KOPT-K1 (cell line): ENCODE results near the gene PSPC1.
"Not testable (repeated sequence)": the region's sequence is repeated elsewhere in the genome, so short reads cannot be mapped to it uniquely, and the experiment has no call there.

ENCODE experiments used
- H3K27ac ChIP-seq: fragments of 200-600 bp; sonication (generic); 2 replicates; pipeline ENCODE4 v1.5.1; 2016; ENCODE audit warnings: antibody characterized with exemption, mild to moderate bottlenecking, low read depth, low read length; ENCODE audit not compliant: poor library complexity, severe bottlenecking
- H3K36me3 ChIP-seq: fragments of 200-600 bp; sonication (generic); 2 replicates; pipeline ENCODE4 v1.5.1; 2017; ENCODE audit warnings: antibody characterized with exemption, mild to moderate bottlenecking, low read length, moderate library complexity; ENCODE audit not compliant: insufficient read depth
- H3K9me3 ChIP-seq: fragments of 200-600 bp; sonication (generic); 2 replicates; pipeline ENCODE4 v1.5.1; 2017; ENCODE audit warnings: antibody characterized with exemption, low read length, mild to moderate bottlenecking; ENCODE audit not compliant: insufficient read depth, poor library complexity, severe bottlenecking

PSPC1 gene

GRCh38 chr13:19709782-19710181, 73.0 kb downstream of the PSPC1 start:
- H3K36me3 ChIP-seq = peaks cover 46% of the 10 kb centered on the region
- not testable (repeated sequence) for H3K9me3 ChIP-seq, H3K27ac ChIP-seq

GRCh38 chr13:19709039-19709438, 73.7 kb downstream of the PSPC1 start:
- peaks cover 41% of the 10 kb centered on the region for H3K36me3 ChIP-seq
- H3K27ac ChIP-seq, H3K9me3 ChIP-seq: not testable (repeated sequence)

- not testable (repeated sequence) for H3K27ac ChIP-seq, H3K9me3 ChIP-seq
- peaks cover 46% of the 10 kb centered on the region for H3K36me3 ChIP-seq
Observed at GRCh38 chr13:19704256-19704655, 78.5 kb downstream of the PSPC1 start.

- peaks cover 46% of the 10 kb centered on the region for H3K36me3 ChIP-seq
- H3K27ac ChIP-seq, H3K9me3 ChIP-seq: not testable (repeated sequence)
Observed at GRCh38 chr13:19701619-19702018, 81.1 kb downstream of the PSPC1 start.

- peaks cover 40% of the 10 kb centered on the region for H3K36me3 ChIP-seq
- not testable (repeated sequence) for H3K27ac ChIP-seq, H3K9me3 ChIP-seq
Observed at GRCh38 chr13:19700963-19701362, 81.8 kb downstream of the PSPC1 start.

GRCh38 chr13:19695829-19696228, 86.9 kb downstream of the PSPC1 start:
- no peak overlapping the region for H3K27ac ChIP-seq
- H3K36me3 ChIP-seq = peaks cover 54% of the 10 kb centered on the region

GRCh38 chr13:19695428-19695827, 87.3 kb downstream of the PSPC1 start:
- Histone ChIP-seq H3K36me3 (peaks cover 54% of the 10 kb centered on the region), H3K27ac (no peak overlapping the region), H3K9me3 (no peaks in the 10 kb centered on the region)

More at GRCh38 chr13:19695829-19696228, 86.9 kb downstream of the PSPC1 start:
- no peaks in the 10 kb centered on the region for H3K9me3 ChIP-seq

- peaks cover 54% of the 10 kb centered on the region for H3K36me3 ChIP-seq
- not testable (repeated sequence) for H3K9me3 ChIP-seq, H3K27ac ChIP-seq
Observed at GRCh38 chr13:19691447-19691846, 91.3 kb downstream of the PSPC1 start.

GRCh38 chr13:19685437-19685836, 97.3 kb downstream of the PSPC1 start:
- H3K27ac ChIP-seq = no peak overlapping the region
- peaks cover 27% of the 10 kb centered on the region for H3K36me3 ChIP-seq
- H3K9me3 ChIP-seq = no peaks in the 10 kb centered on the region

GRCh38 chr13:19685034-19685433, 97.7 kb downstream of the PSPC1 start:
- no peaks in the 10 kb centered on the region for H3K9me3 ChIP-seq
- peaks cover 23% of the 10 kb centered on the region for H3K36me3 ChIP-seq
- no peak overlapping the region for H3K27ac ChIP-seq

- Histone ChIP-seq H3K9me3 (no peaks in the 10 kb centered on the region), H3K27ac (peak overlapping the region; percentile 3), H3K36me3 (peaks cover 33% of the 10 kb centered on the region)
Observed at GRCh38 chr13:19681517-19681916, 101.2 kb downstream of the PSPC1 start.

- Histone ChIP-seq H3K27ac (no peak overlapping the region), H3K36me3 (peaks cover 40% of the 10 kb centered on the region), H3K9me3 (no peaks in the 10 kb centered on the region)
Observed at GRCh38 chr13:19680751-19681150, 102.0 kb downstream of the PSPC1 start.

- Histone ChIP-seq H3K27ac (no peak overlapping the region), H3K36me3 (peaks cover 81% of the 10 kb centered on the region), H3K9me3 (no peaks in the 10 kb centered on the region)
Observed at GRCh38 chr13:19676168-19676567, 106.6 kb downstream of the PSPC1 start.

- Histone ChIP-seq H3K36me3 (peaks cover 94% of the 10 kb centered on the region), H3K9me3 (no peaks in the 10 kb centered on the region), H3K27ac (no peak overlapping the region)
Observed at GRCh38 chr13:19674898-19675297, 107.8 kb downstream of the PSPC1 start.

- H3K9me3 ChIP-seq = no peaks in the 10 kb centered on the region
- no peak overlapping the region for H3K27ac ChIP-seq
- H3K36me3 ChIP-seq = peaks cover 96% of the 10 kb centered on the region
Observed at GRCh38 chr13:19673473-19674430, 109.0 kb downstream of the PSPC1 start.

GRCh38 chr13:19672990-19673389, 109.8 kb downstream of the PSPC1 start:
- no peaks in the 10 kb centered on the region for H3K9me3 ChIP-seq
- peaks cover 96% of the 10 kb centered on the region for H3K36me3 ChIP-seq
- H3K27ac ChIP-seq = no peak overlapping the region
